Activated CD4-positive, alpha-beta T cell treated with anti-CD3 and anti-CD28 coated beads, Interleukin-2, amount 50 U/mL, for 4 hours (primary cell): ENCODE results near the gene ZFP64.
"Not testable (repeated sequence)": the region's sequence is repeated elsewhere in the genome, so short reads cannot be mapped to it uniquely, and the experiment has no call there.

ENCODE experiments used
- DNase-seq, 2 experiments: peaks; one replicate each; pipeline ENCODE4 v3.0.0-alpha.2; 2020

Gene ZFP64

GRCh38 chr20:52153896-52154295 lies 37.7 kb downstream of the ZFP64 start:
- no peak for DNase-seq

DNA sequence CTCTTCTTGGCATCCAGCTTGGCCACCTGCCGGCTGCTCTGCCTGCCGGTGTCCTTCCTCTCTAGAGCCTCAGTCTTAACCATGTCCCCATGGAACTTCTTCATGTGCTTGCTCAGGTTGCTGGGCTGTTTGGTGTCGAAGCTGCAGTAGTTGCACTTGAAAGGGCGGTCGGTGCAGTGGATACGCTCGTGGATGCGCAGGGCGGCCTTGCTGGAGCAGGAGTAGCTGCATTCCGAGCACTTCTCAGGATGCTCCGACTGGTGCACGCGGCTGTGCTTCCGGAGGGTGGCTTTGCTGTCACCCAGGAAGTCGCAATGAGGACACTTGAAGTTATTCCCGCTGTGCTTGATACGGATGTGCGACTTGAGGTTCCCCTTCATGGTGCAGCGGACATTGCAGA lies 38.7 kb downstream of the ZFP64 start:
- DNase-seq = no peak

DNA sequence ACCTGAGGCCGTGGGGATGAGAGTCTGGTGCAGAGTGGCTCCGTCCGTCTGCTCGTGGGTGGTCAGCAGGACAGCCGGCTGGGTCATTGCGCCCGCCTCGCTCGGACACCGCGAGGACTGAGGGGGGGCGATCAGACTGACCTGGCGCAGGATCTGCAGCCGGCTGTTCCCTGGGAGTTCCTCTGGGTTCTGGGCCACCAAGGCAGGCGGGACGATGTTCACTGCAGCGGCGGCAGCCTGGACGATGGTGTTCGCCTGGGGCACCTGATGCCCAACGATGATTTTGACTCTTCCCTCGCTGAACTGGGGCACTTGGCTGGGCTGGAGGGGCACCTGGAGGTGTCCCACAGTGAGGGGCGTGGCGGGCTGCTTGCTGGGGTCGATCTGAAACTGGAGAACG lies 39.2 kb downstream of the ZFP64 start:
- DNase-seq = no peak

GRCh38 chr20:52150440-52151258 lies 40.9 kb downstream of the ZFP64 start:
- DNase-seq = no peak

GRCh38 chr20:52145587-52145986 lies 46.0 kb downstream of the ZFP64 start:
- DNase-seq = no peak

- no peak for DNase-seq
These were observed 48.3 kb downstream of the ZFP64 start for GRCh38 chr20:52143277-52143676.

- no peak for DNase-seq
These were observed 48.8 kb downstream of the ZFP64 start for GRCh38 chr20:52142757-52143156.

- no peak for DNase-seq
These were observed 51.6 kb downstream of the ZFP64 start for GRCh38 chr20:52139986-52140385.

DNA sequence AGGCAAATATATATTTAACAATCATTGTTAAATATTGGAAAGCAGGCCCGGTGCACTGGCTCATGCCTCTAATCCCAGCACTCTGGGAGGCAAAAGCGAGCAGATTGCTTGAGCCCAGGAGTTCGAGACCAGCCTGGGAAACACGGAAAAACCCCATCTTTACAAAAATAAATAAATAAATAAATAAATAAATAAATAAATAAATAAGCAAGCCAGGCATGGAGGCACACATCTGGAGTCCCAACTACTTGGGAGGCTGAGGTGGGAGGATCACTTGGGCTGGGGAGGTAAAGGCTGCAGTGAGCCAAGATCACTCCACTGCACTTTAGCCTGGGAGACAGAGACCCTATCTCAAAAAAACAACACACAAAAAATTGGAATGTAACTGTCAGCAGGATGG lies 53.7 kb downstream of the ZFP64 start:
- no peak for DNase-seq

DNA sequence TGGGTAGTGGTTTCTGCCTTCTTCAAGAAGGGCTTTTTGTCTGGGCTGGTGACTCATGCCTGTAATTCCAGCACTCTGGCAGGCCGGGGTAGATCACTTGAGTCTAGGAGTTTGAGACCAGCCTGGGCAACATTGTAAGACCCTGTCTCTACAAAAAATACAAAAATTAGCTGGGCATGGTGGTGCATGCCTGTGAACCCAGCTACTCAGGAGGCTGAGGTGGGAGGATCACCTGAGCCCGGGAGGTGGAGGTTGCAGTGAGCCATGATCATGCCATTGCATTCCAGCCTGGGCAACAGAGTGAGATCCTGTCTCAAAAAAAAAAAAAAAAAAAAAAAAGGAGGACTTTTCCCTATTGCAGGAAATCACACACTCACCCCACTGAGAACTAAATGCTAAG lies 57.9 kb downstream of the ZFP64 start:
- DNase-seq = not testable (repeated sequence)

DNA sequence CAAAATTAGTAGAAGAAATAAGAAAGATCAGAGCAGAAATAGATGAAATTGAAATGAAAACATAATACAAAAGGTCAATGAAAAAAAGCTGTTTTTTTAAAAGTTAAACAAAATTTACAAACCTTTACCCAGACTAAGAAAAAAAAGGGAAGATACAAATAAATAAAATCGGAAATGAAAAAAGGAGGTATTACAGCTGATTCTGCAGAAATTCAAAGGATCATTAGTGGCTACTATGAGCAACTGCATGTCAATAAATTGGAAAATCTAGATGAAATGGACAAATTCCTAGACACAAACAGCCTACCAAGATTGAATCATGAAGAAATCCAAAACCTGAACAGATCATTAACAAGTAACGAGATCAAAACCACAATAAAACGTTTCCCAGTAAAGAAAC lies 59.2 kb downstream of the ZFP64 start:
- DNase-seq = no peak

GRCh38 chr20:52131048-52131643 lies 60.4 kb downstream of the ZFP64 start:
- no peak for DNase-seq

DNA sequence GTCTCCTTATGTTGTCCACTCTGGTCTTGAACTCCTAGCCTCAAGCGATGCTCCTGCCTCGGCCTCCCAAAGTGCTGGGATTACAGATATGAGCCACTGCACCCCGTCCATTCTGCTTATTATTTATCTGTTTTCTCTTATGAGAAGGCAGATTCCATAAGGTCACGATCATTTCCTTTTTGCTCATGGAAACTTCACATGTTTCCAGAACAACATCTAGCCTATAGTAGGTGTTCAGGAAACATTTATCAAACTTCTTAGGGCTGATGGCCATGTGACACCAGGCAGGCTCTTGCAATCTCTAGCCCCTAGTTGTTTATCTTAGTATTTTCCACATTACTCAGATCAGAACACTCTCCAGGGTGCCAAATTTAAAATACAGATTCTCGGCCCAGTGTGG lies 61.2 kb downstream of the ZFP64 start:
- no peak for DNase-seq

DNA sequence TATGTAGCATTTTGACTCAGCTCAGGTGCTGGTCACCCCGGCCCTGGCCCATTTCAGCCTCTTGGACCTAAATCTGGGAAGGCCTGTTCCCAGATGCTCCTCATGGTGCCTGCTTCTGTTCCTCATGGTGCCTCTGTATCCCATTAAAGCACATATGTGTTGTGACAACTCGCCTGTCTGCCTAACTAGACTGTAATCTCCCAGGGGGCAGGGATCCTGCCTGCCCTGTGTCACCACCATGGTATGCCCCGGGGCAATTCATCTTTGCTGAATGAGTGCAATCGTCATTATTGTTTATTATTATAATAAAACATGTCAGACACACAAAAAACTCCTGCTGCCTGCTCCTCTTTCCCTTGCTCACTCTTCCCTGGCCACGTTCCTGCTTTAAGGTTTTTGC lies 62.0 kb downstream of the ZFP64 start:
- no peak for DNase-seq

- DNase-seq = no peak
These were observed 64.3 kb downstream of the ZFP64 start for GRCh38 chr20:52127309-52127708.

- DNase-seq = no peak
These were observed 66.8 kb downstream of the ZFP64 start for GRCh38 chr20:52124821-52125220.

- DNase-seq = no peak
These were observed 72.9 kb downstream of the ZFP64 start for GRCh38 chr20:52118696-52119095.

DNA sequence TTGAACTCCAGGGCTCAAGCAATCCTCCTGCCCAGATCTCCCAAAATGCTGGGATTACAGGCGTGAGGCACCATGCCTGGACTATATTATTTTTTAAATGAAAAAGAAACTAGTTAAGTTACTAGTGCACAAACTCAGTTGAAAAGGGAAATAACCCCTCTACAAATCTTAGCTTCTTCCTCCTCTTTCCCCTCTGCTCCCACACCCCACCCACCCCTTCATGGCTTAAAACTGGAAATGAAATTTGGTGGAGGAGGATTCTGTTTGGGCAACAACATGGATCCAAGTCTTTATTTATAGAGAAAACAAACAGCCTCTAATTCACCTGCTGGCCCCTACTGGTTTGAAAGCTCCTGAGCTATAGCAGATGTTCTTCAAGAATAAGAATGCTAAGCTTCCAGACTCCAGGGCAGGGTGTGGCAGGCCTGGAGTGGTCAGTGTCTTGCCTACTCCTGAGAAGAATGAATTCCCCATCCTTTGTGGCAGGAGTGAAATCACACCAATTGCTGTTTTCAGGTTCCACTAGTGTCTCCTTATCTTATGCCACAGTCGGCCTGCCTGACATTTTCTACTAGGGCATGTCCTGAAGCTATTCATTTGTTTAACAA lies 73.5 kb downstream of the ZFP64 start:
- DNase-seq = no peak

GRCh38 chr20:52110456-52110855 lies 81.1 kb downstream of the ZFP64 start:
- DNase-seq = no peak

DNA sequence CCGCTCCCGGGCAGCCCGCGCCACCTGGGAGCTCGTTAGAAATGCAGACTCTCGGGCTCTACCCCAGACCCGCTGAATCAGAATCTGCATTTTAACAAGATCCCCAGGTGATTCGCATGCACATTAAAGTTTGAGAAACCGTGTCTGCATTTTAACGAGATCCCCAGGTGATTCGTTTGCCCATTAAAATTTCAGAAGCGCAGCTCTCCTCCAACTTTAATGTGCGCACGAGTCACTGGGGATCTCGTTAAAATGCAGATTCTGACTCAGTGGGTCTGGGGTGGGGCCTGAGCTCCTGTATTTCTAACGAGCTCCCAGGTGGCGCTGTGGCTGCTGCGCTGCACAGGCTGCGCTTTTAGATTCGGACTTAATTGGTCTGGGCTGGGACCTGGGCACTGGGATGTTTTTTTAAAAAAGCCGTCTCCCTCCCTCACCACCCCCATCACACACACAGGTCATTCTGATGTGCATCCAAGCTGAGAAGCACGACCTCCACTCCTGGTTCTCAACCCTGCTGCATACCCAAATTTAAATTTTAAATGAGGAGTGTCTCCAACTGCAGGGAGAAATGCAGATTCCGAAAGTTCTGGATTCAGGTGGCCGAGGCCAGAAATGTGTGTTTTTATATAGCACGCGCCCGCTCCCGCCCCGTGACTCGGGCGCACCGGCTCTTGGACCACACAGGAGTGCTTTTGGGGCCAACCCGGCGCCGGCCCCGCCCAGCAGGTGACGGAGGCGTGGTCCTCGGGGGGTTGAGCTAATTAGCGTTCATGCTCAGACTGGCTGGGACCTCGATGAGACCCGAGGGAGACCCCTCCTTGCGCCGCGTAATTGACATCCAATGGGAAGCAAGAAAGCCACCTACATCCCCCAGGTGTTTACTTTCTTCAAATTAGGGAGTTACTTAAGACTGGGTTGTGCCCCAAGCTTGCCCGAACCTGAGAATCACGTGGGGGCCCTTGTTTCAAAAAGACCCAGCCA lies 85.8 kb downstream of the ZFP64 start:
- no peak for DNase-seq

GRCh38 chr20:52104546-52105441 lies 86.8 kb downstream of the ZFP64 start:
- DNase-seq = no peak
